Right cardiac atrium (tissue), 5 donors: ENCODE results near the gene RAB11FIP3. TPM values are rescaled to one million over a fixed set of nuclear protein-coding genes. Genes with fewer than 3 reads are reported as not detected.

Experiments
- ATAC-seq, 2 donors: fragments of 200-7000 bp; cut with Tn5 transposase; one replicate each; pipeline versions ENCODE4 v1.8.0 to v1.9.1; 2020; ENCODE audit warnings: moderate library complexity in 2 of 2, mild to moderate bottlenecking in 1 of 2
- DNase-seq, 3 donors: peaks; one replicate each; pipeline ENCODE4 v3.0.0-alpha.2; 2020
- H3K27ac ChIP-seq: one replicate; pipeline ENCODE4 v1.5.1; 2013; ENCODE audit warnings: mild to moderate bottlenecking, low read length, control low read depth, moderate library complexity
- H3K27me3 ChIP-seq: one replicate; pipeline ENCODE4 v1.6.1; 2013; ENCODE audit not compliant: control insufficient read depth, insufficient read depth
- H3K4me1 ChIP-seq: one replicate; pipeline ENCODE4 v1.6.1; 2013; ENCODE audit warnings: low read length; ENCODE audit not compliant: control insufficient read depth, insufficient read depth
- H3K4me3 ChIP-seq: one replicate; pipeline ENCODE4 v1.5.1; 2013; ENCODE audit warnings: low read length, control low read depth
- H3K9me3 ChIP-seq: one replicate; pipeline ENCODE4 v1.6.1; 2013; ENCODE audit warnings: low read length; ENCODE audit not compliant: control insufficient read depth
- WGBS: extraction: QIAGEN DNeasy Blood & Tissue Kit; methylation state at CpG from one replicate; pipeline ENCODE4 v1.1.7; 2013; 5-methylcytosine and 5-hydroxymethylcytosine counted together
- intact Hi-C, 4 donors: fragments of 100-400 bp; cut with DNase I; formaldehyde crosslinking; loops; one replicate each; pipeline versions ENCODE4 v1.11.0 to v1.14.0; 2022 to 2023
- polyA plus RNA-seq: library from polyadenylated mRNA; stranded (reverse); fragments of 200-250 nt; gene quantifications from one replicate; pipeline ENCODE4 v1.2.3, GENCODE V29; 2013
- total RNA-seq, 4 donors: library from RNA; stranded (reverse); fragmentation: NEBNext Ultra II Directional; extraction: Animal tissue kit (Norgen Biotek cat#: 25700); gene quantifications; one replicate each; pipeline ENCODE4 v1.2.1, GENCODE V29; 2021
- donor health status: healthy with polysubstance abuse.
- donor health status: DM: no; HTN: yes; CAD: no.
- donor health status: DM: no; HTN: no; CAD: no.
- donor health status: DM: no; HTN: yes; CAD: no; lungs with severe emphysema.
- donor health status: DM: yes; HTN: yes; CAD: no.

RAB11FIP3 gene
- total and polyA plus RNA-seq, 5 donors = 25.1 to 44.6 (median 34.2) TPM

DNA sequence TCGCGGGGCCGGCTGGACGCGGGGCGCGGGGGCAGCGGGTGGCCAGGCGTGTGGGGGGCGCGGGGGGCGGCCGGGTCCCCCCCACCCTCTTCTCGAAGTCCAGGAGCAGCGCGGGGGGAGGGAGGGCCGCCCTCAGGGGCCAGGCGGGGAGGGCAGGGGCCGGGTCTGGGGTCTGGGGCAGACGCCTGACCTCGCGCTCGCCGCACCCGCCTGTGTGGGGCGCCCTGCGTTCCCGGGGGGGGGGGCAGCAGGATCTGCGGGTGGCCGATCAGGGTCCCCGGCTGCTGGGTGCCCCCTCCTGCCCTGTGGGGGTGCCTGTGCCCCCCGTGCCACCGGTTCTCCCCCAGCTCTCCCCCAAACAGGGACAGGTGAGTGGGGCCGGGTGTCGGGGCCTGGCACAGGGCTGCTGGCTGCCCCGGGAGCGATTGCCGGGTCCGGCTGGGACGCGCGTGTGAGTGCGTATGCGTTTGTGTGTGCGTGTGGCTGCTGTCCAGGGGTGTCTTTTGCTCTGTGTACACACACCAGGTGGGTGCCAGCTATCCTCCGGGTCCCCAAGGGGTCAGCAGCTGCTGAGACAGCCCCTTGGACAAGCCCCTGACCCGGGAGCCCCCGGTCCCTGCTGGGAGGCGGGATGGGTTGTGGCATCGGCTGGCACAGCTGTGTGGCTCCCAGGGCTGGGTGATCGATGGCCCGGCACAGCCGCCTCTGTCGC lies 135.4 kb downstream of the RAB11FIP3 start:
- Histone ChIP-seq H3K4me3 (no peak overlapping the region), H3K27ac (no peak overlapping the region), H3K9me3 (no peaks in the 10 kb centered on the region), H3K4me1 (no peaks in the 10 kb centered on the region), H3K27me3 (no peaks in the 10 kb centered on the region)
- ATAC-seq = no peak
- intact Hi-C loops = no loop called here
- 23% methylated on average over 52 of the region's 54 CpGs for WGBS
- DNase-seq = no peak

DNA sequence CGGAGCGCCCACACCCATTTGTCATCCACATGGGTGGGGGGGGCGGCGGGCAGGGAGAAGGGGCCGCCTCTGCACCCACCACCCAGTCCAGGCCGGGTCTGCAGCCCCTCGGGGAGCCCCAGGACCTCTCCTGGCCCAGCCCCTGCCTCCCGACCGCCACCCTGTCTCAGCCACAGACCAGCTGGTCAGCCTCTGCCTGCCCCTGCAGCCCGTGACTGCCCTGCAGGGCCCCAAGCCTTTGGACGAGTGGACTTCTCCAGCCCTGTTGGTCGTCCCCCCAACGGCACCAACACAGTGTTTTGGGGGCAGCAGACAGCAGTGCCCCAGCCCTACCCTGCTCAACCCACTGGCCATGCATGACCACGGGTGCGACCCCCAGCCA lies 136.0 kb downstream of the RAB11FIP3 start:
- Histone ChIP-seq H3K4me3 (no peak overlapping the region), H3K9me3 (no peaks in the 10 kb centered on the region), H3K27ac (no peak overlapping the region), H3K4me1 (no peaks in the 10 kb centered on the region), H3K27me3 (no peaks in the 10 kb centered on the region)
- DNase-seq (no peak), ATAC-seq (no peak)
- intact Hi-C loops = no loop called here
- WGBS = 74% methylated on average over 15 of the region's 15 CpGs

DNA sequence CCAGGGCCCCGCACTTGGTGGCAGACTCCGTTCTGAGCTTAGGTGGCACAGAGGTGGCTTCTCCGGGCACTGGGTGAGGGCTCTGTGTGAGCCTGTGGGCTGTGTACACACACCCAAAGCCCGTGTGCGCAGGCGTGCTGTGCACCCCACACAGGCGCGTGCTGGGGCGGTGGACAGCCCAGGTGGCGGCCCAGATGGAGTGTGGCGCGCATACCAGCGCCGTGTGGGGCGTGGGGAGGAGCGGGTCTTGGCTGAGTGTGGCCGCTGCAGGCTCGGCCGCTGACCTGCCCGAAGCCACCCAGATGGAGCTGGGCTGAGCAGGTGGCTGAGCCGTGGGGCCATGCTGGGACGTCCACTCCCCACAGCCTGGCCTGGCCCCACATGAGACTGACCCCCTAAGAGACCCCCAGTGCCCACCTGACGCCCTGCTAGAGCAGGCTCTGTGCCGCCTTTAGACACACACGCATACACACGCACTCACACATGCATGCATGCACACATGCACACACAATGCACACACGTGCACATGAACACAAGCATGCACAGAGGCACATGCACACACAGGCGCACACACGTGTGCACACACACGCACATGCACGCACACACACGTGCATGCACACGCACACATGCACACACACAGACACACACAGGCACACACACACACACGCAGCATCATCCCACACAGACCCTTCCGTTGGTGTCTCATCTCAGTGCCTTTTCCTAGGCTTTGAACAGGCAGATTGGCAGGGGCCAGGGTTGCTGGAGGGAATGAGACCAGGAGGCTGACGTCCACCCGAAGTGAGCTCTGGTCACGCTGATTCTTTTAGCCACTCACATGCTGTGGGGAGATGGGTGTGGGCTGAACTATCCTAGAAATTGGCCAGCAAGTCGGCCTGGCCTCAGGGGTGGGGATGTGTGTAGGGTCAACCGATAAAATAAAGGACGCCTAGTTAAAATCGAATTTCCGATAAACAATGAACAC lies 136.8 kb downstream of the RAB11FIP3 start:
- DNase-seq (no peak), ATAC-seq (no peak)
- WGBS = 85% methylated on average over 43 of the region's 43 CpGs
- no peaks in the 10 kb centered on the region for H3K27me3 ChIP-seq
- H3K4me3 ChIP-seq = no peak overlapping the region
- H3K4me1 ChIP-seq = no peaks in the 10 kb centered on the region
- H3K9me3 ChIP-seq = no peaks in the 10 kb centered on the region
- no peak overlapping the region for H3K27ac ChIP-seq
- intact Hi-C loops = no loop called here

DNA sequence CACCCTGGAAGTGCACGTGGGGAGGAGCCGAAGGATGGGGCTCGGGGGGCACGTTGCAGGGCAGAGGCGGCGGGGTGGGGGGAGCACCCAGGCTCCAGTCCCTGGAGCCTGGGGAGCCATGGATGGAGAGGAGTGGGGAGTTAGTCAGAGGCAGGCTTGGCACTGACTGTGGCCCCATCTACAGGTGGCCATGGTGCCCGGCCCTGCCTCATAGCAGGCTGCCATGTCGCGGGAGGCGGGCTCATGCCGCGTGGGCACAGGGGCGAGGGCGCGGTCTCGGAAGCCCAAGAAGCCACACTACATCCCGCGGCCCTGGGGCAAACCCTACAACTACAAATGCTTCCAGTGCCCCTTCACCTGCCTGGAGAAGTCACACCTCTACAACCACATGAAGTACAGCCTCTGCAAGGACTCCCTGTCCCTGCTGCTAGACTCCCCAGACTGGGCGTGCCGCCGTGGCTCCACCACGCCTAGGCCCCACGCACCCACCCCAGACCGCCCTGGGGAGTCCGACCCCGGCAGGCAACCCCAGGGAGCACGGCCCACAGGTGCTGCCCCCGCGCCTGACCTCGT lies 137.7 kb downstream of the RAB11FIP3 start:
- no peaks in the 10 kb centered on the region for H3K4me1 ChIP-seq
- no peak overlapping the region for H3K4me3 ChIP-seq
- intact Hi-C loops = no loop called here
- DNase-seq (no peak), ATAC-seq (no peak)
- H3K27ac ChIP-seq = no peak overlapping the region
- no peaks in the 10 kb centered on the region for H3K9me3 ChIP-seq
- H3K27me3 ChIP-seq = no peaks in the 10 kb centered on the region
- 89% methylated on average over 30 of the region's 30 CpGs for WGBS

DNA sequence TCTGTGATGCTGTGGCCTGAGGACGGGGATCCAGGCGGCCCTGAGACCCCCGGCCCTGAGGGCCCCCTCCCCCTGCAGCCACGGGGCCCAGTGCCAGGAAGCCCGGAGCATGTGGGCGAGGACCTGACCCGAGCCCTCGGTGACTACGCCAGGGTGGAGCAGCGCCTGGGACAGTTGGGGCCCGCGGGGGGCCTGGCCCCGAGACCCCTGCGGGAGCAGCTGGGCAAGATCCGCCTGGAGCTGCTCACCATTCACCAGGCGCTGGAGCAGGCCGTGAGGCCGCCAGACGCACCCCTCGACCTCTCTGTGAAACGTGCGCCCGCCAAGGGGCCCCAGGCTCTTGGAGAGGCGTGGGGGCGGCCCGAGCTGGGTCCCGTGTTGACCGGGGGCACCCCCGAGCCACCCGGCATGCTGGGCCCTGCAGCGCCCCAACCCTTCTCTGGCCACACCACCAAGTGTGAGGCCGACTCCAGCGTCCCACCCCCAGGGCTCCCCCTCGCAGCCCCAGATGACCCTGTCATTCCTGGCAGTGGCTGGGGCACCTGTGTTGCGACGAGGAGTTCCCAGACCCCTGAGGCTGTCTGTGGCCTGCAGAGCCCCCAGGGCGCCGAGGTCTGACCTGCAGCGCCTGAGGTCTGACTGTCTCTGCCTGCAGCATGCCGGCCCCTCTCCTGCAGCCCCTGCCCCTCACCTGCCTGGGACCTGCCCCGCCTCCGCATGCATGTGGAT lies 139.4 kb downstream of the RAB11FIP3 start:
- no peak overlapping the region for H3K27ac ChIP-seq
- no peaks in the 10 kb centered on the region for H3K9me3 ChIP-seq
- no peaks in the 10 kb centered on the region for H3K4me1 ChIP-seq
- ATAC-seq (no peak), DNase-seq (no peak)
- 88% methylated on average over 42 of the region's 42 CpGs for WGBS
- H3K27me3 ChIP-seq = no peaks in the 10 kb centered on the region
- intact Hi-C loops = no loop called here
- H3K4me3 ChIP-seq = no peak overlapping the region

DNA sequence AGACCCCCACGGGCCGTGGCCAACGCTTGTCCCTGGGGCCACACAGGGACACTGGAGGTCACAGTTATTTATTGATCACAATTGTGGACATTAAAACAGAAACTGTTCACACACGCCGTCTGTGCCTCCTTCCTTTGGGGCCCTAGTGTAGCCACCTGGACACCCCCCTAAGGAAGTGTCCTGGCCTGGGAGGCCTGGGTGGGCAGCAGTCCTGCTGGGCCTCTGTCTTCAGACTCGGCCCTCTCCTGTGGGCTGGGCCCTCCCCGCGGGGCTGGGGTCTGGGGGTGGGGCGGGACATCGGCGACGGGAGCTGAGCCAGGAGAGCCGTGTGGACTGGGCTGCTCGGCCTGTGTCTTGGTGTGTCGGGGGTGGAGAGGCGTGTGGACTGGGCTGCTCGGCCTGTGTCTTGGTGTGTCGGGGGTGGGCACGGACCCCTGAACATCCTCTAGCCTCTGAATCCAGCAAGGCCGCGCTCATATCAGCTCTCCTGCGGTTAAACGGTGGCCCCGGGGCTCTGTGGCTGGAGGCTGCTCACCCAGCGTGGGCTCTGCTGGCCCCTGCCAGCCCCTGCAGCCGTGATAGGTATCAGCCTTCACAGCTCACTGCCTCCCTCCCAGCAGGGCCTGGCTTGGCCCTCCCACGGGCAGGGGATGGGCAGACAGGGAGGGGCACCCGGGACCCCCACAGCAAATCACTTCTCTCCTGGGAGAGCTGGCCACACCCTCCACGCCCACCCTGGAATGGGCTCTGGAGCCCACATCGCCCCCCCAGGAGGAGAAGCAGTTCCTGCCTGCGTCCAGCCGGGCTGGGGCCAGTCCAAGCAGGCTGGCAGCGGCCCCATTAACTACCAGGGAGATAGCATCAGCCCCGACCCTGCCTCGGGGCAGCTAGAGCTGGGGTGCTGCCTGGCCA lies 140.2 kb downstream of the RAB11FIP3 start:
- intact Hi-C loops = no loop called here
- H3K4me1 ChIP-seq = no peaks in the 10 kb centered on the region
- no peaks in the 10 kb centered on the region for H3K9me3 ChIP-seq
- no peaks in the 10 kb centered on the region for H3K27me3 ChIP-seq
- 43% methylated on average over 35 of the region's 35 CpGs for WGBS
- H3K4me3 ChIP-seq = no peak overlapping the region
- no peak overlapping the region for H3K27ac ChIP-seq
- DNase-seq (peak in 1 of 3 donors; percentile 73), ATAC-seq (no peak)

DNA sequence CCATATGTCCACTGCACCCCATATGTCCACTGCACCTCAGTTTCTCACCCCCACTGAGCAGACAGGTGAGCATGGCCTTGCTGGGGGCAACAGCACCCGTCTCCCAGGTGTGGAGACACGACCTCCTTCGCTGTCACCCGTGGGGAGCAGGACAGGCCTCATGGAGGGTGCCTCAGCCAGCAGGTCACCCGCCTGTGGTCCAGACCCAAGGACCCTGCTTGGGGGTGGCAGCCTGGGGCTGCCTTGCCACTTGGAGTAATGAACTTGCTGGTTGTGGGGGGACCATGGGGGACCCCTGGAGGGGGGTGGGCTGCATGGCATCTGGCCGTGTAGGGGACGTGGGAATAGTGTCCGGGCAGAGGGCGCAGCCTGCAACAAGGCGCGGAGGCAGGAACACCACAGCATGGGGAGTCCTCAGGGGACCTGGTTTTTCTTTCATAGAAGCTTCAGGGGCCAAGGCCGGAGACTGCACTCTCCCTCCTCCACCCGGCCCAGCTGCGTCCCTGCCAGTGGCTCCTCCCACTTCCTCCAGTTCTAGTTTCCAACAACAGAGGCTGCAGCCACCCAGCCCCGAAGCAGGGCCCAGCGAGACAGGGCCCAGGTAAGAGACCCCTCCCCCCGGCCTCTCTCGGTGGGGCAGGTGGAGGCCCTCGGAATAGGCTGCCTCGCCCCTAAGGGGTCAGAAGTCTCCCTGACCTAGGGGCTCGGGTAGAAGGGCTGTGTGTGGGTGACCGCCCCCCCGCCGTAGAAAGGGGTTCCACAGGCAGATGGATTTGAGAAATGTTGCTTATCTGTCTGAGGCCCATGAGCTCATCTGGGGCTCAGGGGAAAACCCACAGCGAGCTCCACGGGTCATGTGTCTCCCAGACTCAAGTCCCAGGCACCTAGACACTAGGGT lies 141.3 kb downstream of the RAB11FIP3 start, which contains the start of gene NHLRC4:
TSS of gene NHLRC4 (plus strand) at position 531 of the 898 bp plus-strand sequence. CDS start 1,043 bp downstream, outside the sequence.
- no peaks in the 10 kb centered on the region for H3K9me3 ChIP-seq
- ATAC-seq = peak; percentile 62 to 63
- H3K4me3 ChIP-seq = peak within 1 kb of the TSS; percentile 14
- 27% methylated on average over 26 of the region's 26 CpGs for WGBS
- no peaks in the 10 kb centered on the region for H3K27me3 ChIP-seq
- H3K27ac ChIP-seq = no peak within 1 kb of the TSS
- DNase-seq = peak; percentile 80 to 92 (median 91)
- intact Hi-C loops = no loop called here
- no peaks in the 10 kb centered on the region for H3K4me1 ChIP-seq

DNA sequence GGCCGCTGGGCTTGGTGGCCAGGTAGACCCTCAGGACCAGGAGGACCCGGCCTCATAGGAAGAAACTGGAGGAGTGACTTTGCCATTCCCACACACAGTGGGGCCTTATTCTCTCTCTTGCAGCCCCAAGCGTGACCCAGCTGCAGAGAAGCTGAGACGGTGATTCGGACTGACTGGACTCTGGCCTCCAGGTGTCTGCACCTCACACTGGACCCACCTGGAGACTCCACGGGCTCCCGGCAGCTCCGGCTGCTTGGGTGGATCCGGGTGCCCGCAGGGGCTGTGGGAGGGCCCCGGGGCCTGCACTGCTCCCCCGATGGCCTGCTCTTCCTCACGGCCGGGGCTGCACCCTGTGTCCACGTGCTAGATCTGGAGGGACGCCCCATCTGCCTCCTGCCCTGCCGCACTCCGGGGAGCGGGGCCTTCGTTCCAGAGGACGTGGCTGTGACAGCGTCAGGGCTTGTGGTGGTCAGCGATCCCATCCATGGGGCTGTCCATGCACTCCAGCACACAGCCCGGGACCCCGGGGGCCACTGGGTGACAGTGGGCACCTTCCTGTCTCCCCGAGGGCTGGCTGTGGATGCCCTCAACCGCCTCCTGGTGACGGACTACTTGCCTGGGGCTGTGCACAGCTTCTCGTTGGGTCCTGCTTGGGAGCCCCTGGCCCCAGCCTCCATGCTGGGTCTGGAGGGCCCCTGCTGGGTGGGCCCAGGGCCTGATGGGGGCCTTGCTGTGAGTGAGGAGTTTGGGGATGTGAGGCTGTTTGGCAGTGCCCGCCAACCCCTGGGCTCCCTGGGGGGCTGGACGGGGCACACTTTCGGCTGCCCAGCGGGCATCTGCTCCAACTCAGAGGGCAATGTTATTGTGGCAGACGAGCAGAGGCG lies 142.2 kb downstream of the RAB11FIP3 start:
- ATAC-seq (no peak), DNase-seq (no peak)
- intact Hi-C loops = no loop called here
- Histone ChIP-seq H3K4me1 (no peaks in the 10 kb centered on the region), H3K27me3 (no peaks in the 10 kb centered on the region), H3K9me3 (no peaks in the 10 kb centered on the region), H3K4me3 (no peak overlapping the region), H3K27ac (no peak overlapping the region)
- WGBS = 91% methylated on average over 35 of the region's 35 CpGs
